Heart left ventricle (tissue), 16 donors: ENCODE data around the gene CLCN6. TPM values are rescaled to one million over a fixed set of nuclear protein-coding genes. Genes with fewer than 3 reads are reported as not detected.
A peak's percentile ranks its signal among the peaks of the same experiment; 100 is the strongest.

Experiments used
- ATAC-seq, 4 donors: fragments of 200-7000 bp; cut with Tn5 transposase; one replicate each; pipeline ENCODE4 v1.9.1; 2020 to 2022; ENCODE audit warnings: moderate library complexity in 4 of 4, mild to moderate bottlenecking in 3 of 4, moderate number of reproducible peaks in 1 of 4
- DNase-seq, 5 donors: peaks; one replicate each; pipeline ENCODE4 v3.0.0-alpha.2; 2020
- H3K27ac ChIP-seq, 12 donors: fragments of 200-600 bp; sonication (generic) in 4 of 12; one replicate each; pipeline versions ENCODE4 v1.5.0 to v1.8.0; 2016 to 2022; ENCODE audit warnings: mild to moderate bottlenecking in 2 of 12
- H3K27me3 ChIP-seq, 9 donors: fragments of 200-600 bp; sonication (generic) in 2 of 9; one replicate each; pipeline versions ENCODE4 v1.5.1 to v1.8.0; 2016 to 2022; ENCODE audit warnings: mild to moderate bottlenecking in 3 of 9
- H3K36me3 ChIP-seq, 9 donors: fragments of 200-600 bp; sonication (generic) in 2 of 9; one replicate each; pipeline versions ENCODE4 v1.5.0 to v1.8.0; 2018 to 2022; ENCODE audit warnings: mild to moderate bottlenecking in 2 of 9
- H3K4me1 ChIP-seq, 12 donors: fragments of 200-600 bp; sonication (generic) in 4 of 12; one replicate each; pipeline versions ENCODE4 v1.5.0 to v1.8.0; 2016 to 2022; ENCODE audit warnings: mild to moderate bottlenecking in 3 of 12
- H3K4me3 ChIP-seq, 12 donors: fragments of 200-600 bp; sonication (generic) in 4 of 12; one replicate each; pipeline versions ENCODE4 v1.5.0 to v1.8.0; 2017 to 2022; ENCODE audit warnings: mild to moderate bottlenecking in 9 of 12, moderate library complexity in 4 of 12
- H3K9me3 ChIP-seq, 12 donors: fragments of 200-600 bp; sonication (generic) in 4 of 12; one replicate each; pipeline versions ENCODE4 v1.5.0 to v1.8.0; 2016 to 2022; ENCODE audit warnings: mild to moderate bottlenecking in 1 of 12
- POLR2A ChIP-seq, 2 donors: fragments of 450-650 bp; IDR thresholded peaks; one replicate each; pipeline ENCODE4 v1.6.1; 2017; ENCODE audit warnings: antibody characterized with exemption in 2 of 2, mild to moderate bottlenecking in 2 of 2, moderate library complexity in 2 of 2
- WGBS, 4 donors: extraction: QIAGEN DNeasy Blood & Tissue Kit in 2 of 4; methylation state at CpG; one replicate each; pipeline versions ENCODE4 v1.1.5 to v1.1.7; 2013 to 2018; 5-methylcytosine and 5-hydroxymethylcytosine counted together
- intact Hi-C, 10 donors: fragments of 100-400 bp; cut with DNase I; formaldehyde crosslinking; loops; one replicate each; pipeline versions ENCODE4 v1.11.1 to v1.14.2; 2022
- polyA plus RNA-seq, 2 donors: library from polyadenylated mRNA; stranded (reverse); fragments of 200-250 nt; gene quantifications; one replicate each; pipeline ENCODE4 v1.2.3, GENCODE V29; 2013
- total RNA-seq, 9 donors: library from RNA; depleted of rRNA in 2 of 9; stranded (reverse); fragments of >200 nt in 2 of 9; fragmentation: NEBNext Ultra II Directional in 3 of 9; extraction: Animal tissue kit (Norgen Biotek cat#: 25700) in 3 of 9; gene quantifications; one replicate each; pipeline versions ENCODE4 v1.1.0 to v1.2.4, GENCODE V29; 2016 to 2023
- TF ChIP-seq, protein P1 (sequence below), 12 donors: fragments of 200-600 bp; sonication (generic) in 4 of 12; IDR thresholded peaks; one replicate each; pipeline versions ENCODE4 v1.5.0 to v1.8.0; 2018 to 2022; ENCODE audit warnings: antibody characterized with exemption in 12 of 12, mild to moderate bottlenecking in 5 of 12
- donor health status: ischemic (EF 13 %, LVEDD 7.1; RV severe dilation, severe dysfunction).
- donor health status: healthy with polysubstance abuse.
- donor health status: DM: no; HTN: yes; CAD: no.
- donor health status: DM: no; HTN: no; CAD: no.
- donor health status: ischemic (EF 25% LVEDD 6.9; RV normal size, moderate dysfunction).
- donor health status: ischemic (EF 25% LVEDD 5.7; RV mildly dilated, moderate dysfunction).
- donor health status: healthy.
- donor health status: DM: yes; HTN: yes; CAD: no.
- donor health status: ischemic (EF 35%, LVEDD 5.7; RV mildly dilated, moderate dysfunction).
- donor health status: nonischemic (EF 11% LVEDD 7.7; RV severe dilation, severe dysfunction).
- donor health status: DM: yes; HTN: yes; CAD: no.
- donor health status: PGD.
- donor health status: ischemic (EF 29% LVEDD 5.4; RV normal size, mild dysfunction).
- donor health status: nonischemic (EF 23%, LVEDD 6.1; RV moderate dilation, normal function).

Gene CLCN6
- total and polyA plus RNA-seq, 11 donors = 10.2 to 21.5 (median 17.2) TPM

GRCh38 chr1:11765661-11766428 is 40.1 kb upstream of the CLCN6 start:
- no peak for ATAC-seq
- H3K4me3 ChIP-seq = no peak overlapping the region
- H3K9me3 ChIP-seq = no peaks in the 10 kb centered on the region
- peaks cover 0 to 15% (median 6%) of the 10 kb centered on the region in 12 donors for H3K4me1 ChIP-seq
- 90 to 92% (median 91%) methylated on average over 8 to 19 of the region's 19 CpGs for WGBS, 4 donors
- DNase-seq = no peak
- TF ChIP-seq, protein P1, sequence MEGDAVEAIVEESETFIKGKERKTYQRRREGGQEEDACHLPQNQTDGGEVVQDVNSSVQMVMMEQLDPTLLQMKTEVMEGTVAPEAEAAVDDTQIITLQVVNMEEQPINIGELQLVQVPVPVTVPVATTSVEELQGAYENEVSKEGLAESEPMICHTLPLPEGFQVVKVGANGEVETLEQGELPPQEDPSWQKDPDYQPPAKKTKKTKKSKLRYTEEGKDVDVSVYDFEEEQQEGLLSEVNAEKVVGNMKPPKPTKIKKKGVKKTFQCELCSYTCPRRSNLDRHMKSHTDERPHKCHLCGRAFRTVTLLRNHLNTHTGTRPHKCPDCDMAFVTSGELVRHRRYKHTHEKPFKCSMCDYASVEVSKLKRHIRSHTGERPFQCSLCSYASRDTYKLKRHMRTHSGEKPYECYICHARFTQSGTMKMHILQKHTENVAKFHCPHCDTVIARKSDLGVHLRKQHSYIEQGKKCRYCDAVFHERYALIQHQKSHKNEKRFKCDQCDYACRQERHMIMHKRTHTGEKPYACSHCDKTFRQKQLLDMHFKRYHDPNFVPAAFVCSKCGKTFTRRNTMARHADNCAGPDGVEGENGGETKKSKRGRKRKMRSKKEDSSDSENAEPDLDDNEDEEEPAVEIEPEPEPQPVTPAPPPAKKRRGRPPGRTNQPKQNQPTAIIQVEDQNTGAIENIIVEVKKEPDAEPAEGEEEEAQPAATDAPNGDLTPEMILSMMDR (IDR thresholded peaks at IDR 0.05) = no peak
- no peak for TF ChIP-seq POLR2A (IDR thresholded peaks at IDR 0.05)
- H3K27ac ChIP-seq = no peak overlapping the region
- intact Hi-C loops = no loop called here
- H3K27me3 ChIP-seq = peaks cover 6 to 21% (median 14%) of the 10 kb centered on the region in 9 donors
- H3K36me3 ChIP-seq = no peaks in the 10 kb centered on the region

- Histone ChIP-seq H3K4me3 (no peak overlapping the region), H3K9me3 (no peaks in the 10 kb centered on the region), H3K27me3 (peaks cover 1 to 15% (median 11%) of the 10 kb centered on the region in 9 donors), H3K27ac (no peak overlapping the region), H3K4me1 (peaks cover 0 to 15% (median 6%) of the 10 kb centered on the region in 12 donors), H3K36me3 (no peaks in the 10 kb centered on the region)
- intact Hi-C loops = no loop called here
- no peak for DNase-seq
- 88 to 92% (median 89%) methylated on average over 6 to 14 of the region's 14 CpGs for WGBS, 4 donors
- ATAC-seq = no peak
- TF ChIP-seq, protein P1 (IDR thresholded peaks at IDR 0.05) = no peak
- no peak for TF ChIP-seq POLR2A (IDR thresholded peaks at IDR 0.05)
Observed at GRCh38 chr1:11766429-11766776, 39.6 kb upstream of the CLCN6 start.

GRCh38 chr1:11767922-11768704 is 37.9 kb upstream of the CLCN6 start:
- intact Hi-C loops = no loop called here
- Histone ChIP-seq H3K27ac (no peak overlapping the region), H3K27me3 (no peaks in the 10 kb centered on the region), H3K9me3 (no peaks in the 10 kb centered on the region), H3K4me1 (peaks cover 0 to 12% (median 3%) of the 10 kb centered on the region in 12 donors), H3K4me3 (no peak overlapping the region), H3K36me3 (no peaks in the 10 kb centered on the region)
- WGBS, 4 donors = 80 to 84% (median 83%) methylated on average over 12 to 16 of the region's 16 CpGs
- no peak for DNase-seq
- ATAC-seq = no peak
- TF ChIP-seq, protein P1 (IDR thresholded peaks at IDR 0.05) = no peak
- TF ChIP-seq POLR2A (IDR thresholded peaks at IDR 0.05) = no peak

GRCh38 chr1:11768821-11769220 is 37.2 kb upstream of the CLCN6 start:
- DNase-seq = no peak

More at GRCh38 chr1:11768821-11769220, 37.2 kb upstream of the CLCN6 start:
- H3K4me3 ChIP-seq = no peak overlapping the region
- H3K27me3 ChIP-seq = no peaks in the 10 kb centered on the region
- no peak for TF ChIP-seq POLR2A (IDR thresholded peaks at IDR 0.05)
- TF ChIP-seq, protein P1 (IDR thresholded peaks at IDR 0.05) = no peak
- H3K27ac ChIP-seq = peak overlapping the region in 1 of 12 donors; percentile 19
- no peaks in the 10 kb centered on the region for H3K36me3 ChIP-seq
- peaks cover 0 to 12% (median 3%) of the 10 kb centered on the region in 12 donors for H3K4me1 ChIP-seq
- ATAC-seq = peak in 2 of 4 donors; percentile 22 to 64
- intact Hi-C loops = no loop called here
- no peaks in the 10 kb centered on the region for H3K9me3 ChIP-seq
- WGBS, 4 donors = 52 to 73% (median 55%) methylated on average over 4 of the region's 4 CpGs
